Ovary (tissue), 9 donors: ENCODE results near the gene USP36. TPM values are rescaled to one million over a fixed set of nuclear protein-coding genes. Genes with fewer than 3 reads are reported as not detected.

Source experiments
- DNase-seq, 5 donors: peaks; one replicate each; pipeline ENCODE4 v3.0.0-alpha.2; 2019 to 2020
- H3K27ac ChIP-seq, 2 donors: fragments of 200-600 bp; one replicate each; pipeline versions ENCODE4 v1.5.1 to v1.8.0; 2019 to 2022
- H3K27me3 ChIP-seq: fragments of 200-600 bp; one replicate; pipeline ENCODE4 v1.8.0; 2022
- H3K36me3 ChIP-seq: fragments of 200-600 bp; sonication (generic); one replicate; pipeline ENCODE4 v1.5.1; 2019
- H3K4me1 ChIP-seq: one replicate; pipeline ENCODE4 v1.8.1; 2013; ENCODE audit warnings: mild to moderate bottlenecking, moderate library complexity; ENCODE audit not compliant: insufficient read depth
- H3K4me3 ChIP-seq: fragments of 200-600 bp; sonication (generic); one replicate; pipeline ENCODE4 v1.5.1; 2017
- H3K9me3 ChIP-seq, 2 donors: fragments of 200-600 bp in 1 of 2; sonication (generic) in 1 of 2; one replicate each; pipeline versions ENCODE4 v1.5.1 to v1.8.1; 2013 to 2019; ENCODE audit warnings: mild to moderate bottlenecking in 1 of 2, moderate library complexity in 1 of 2
- CTCF ChIP-seq, 3 donors: fragments of 450-650 bp in 2 of 3; fragments of 200-600 bp in 1 of 3; IDR thresholded peaks; one replicate each; pipeline versions ENCODE4 v1.5.1 to v1.8.0; 2016 to 2022; ENCODE audit warnings: antibody characterized with exemption in 3 of 3, mild to moderate bottlenecking in 1 of 3
- EP300 ChIP-seq: sonication (generic); formaldehyde crosslinking; IDR thresholded peaks from one replicate; pipeline ENCODE4 v1.6.1; 2017; ENCODE audit warnings: antibody characterized with exemption
- POLR2A ChIP-seq: fragments of 450-650 bp; IDR thresholded peaks from one replicate; pipeline ENCODE4 v1.6.1; 2017; ENCODE audit warnings: antibody characterized with exemption, mild to moderate bottlenecking, moderate library complexity
- WGBS, 3 donors: extraction: QIAGEN DNeasy Blood & Tissue Kit in 1 of 3; methylation state at CpG; one replicate each; pipeline versions ENCODE4 v1.1.5 to v1.1.7; 2013 to 2017; 5-methylcytosine and 5-hydroxymethylcytosine counted together
- intact Hi-C, 4 donors: fragments of 100-400 bp; cut with DNase I; formaldehyde crosslinking; loops; one replicate each; pipeline versions ENCODE4 v1.11.0 to v1.15.1; 2022 to 2023
- polyA plus RNA-seq, 2 donors: library from polyadenylated mRNA; stranded (reverse); fragments of 200-250 nt in 1 of 2; fragments of 350-450 nt in 1 of 2; fragmentation: Illumina TruSeq in 1 of 2; extraction: RNeasy Lipid Tissue Mini Kit (QIAGEN cat#74804) in 1 of 2; gene quantifications; one replicate each; pipeline ENCODE4 v1.2.3, GENCODE V29; 2013 to 2014
- total RNA-seq, 7 donors: library from RNA; depleted of rRNA in 2 of 7; stranded (reverse); fragments of >200 nt in 2 of 7; fragmentation: NEBNext Ultra II Directional in 3 of 7; extraction: Animal tissue kit (Norgen Biotek cat#: 25700) in 3 of 7; gene quantifications; one replicate each; pipeline versions ENCODE4 v1.1.0 to v1.2.4, GENCODE V29; 2016 to 2023
- donor health status: DM: no; HTN: no; CAD: no; lungs with moderate emphysema.
- donor health status: DM: no; HTN: no; CAD: no.
- donor health status: Bipolar disorder and iron deficiency.
- donor health status: DM: yes; HTN: yes; CAD: no.
- donor health status: DM: no; HTN: no; CAD: no.
- donor health status: DM: yes; HTN: yes; CAD: no.

Gene USP36
- total and polyA plus RNA-seq, 9 donors = 38.7 to 127 (median 67.4) TPM

GRCh38 chr17:78836420-78837021 lies 4.1 kb downstream of the USP36 start:
- intact Hi-C loops = no loop called here
- Histone ChIP-seq H3K4me3 (no peak overlapping the region), H3K4me1 (peaks cover 6% of the 10 kb centered on the region), H3K27me3 (no peaks in the 10 kb centered on the region), H3K9me3 (no peaks in the 10 kb centered on the region), H3K27ac (no peak overlapping the region), H3K36me3 (no peaks in the 10 kb centered on the region)
- 67 to 72% (median 72%) methylated on average over 5 of the region's 5 CpGs for WGBS, 3 donors
- no peak for TF ChIP-seq EP300
- TF ChIP-seq POLR2A = no peak
- TF ChIP-seq CTCF (IDR thresholded peaks at IDR 0.05) = no peak
- DNase-seq = peak in 1 of 5 donors; percentile 13

- no peak overlapping the region for H3K27ac ChIP-seq
- H3K36me3 ChIP-seq = no peaks in the 10 kb centered on the region
- no peaks in the 10 kb centered on the region for H3K9me3 ChIP-seq
- no peaks in the 10 kb centered on the region for H3K27me3 ChIP-seq
- no peak overlapping the region for H3K4me3 ChIP-seq
- intact Hi-C loops = no loop called here
- DNase-seq = no peak
- WGBS, 3 donors = 85 to 91% (median 90%) methylated on average over 8 of the region's 8 CpGs
- TF ChIP-seq EP300 (no peak), CTCF (IDR thresholded peaks at IDR 0.05) (no peak), POLR2A (no peak)
- peaks cover 6% of the 10 kb centered on the region for H3K4me1 ChIP-seq
Measured at GRCh38 chr17:78834571-78834970, 6.0 kb downstream of the USP36 start.

- H3K4me3 ChIP-seq = no peak overlapping the region
- H3K9me3 ChIP-seq = no peaks in the 10 kb centered on the region
- H3K27me3 ChIP-seq = no peaks in the 10 kb centered on the region
- H3K36me3 ChIP-seq = no peaks in the 10 kb centered on the region
- TF ChIP-seq CTCF (IDR thresholded peaks at IDR 0.05) (no peak), EP300 (no peak), POLR2A (no peak)
- DNase-seq = no peak
- 90 to 95% (median 93%) methylated on average over 2 of the region's 2 CpGs for WGBS, 3 donors
- H3K27ac ChIP-seq = no peak overlapping the region
- no peaks in the 10 kb centered on the region for H3K4me1 ChIP-seq
- intact Hi-C loops = no loop called here
Measured at GRCh38 chr17:78832541-78832810, 8.1 kb downstream of the USP36 start.

- intact Hi-C loops = no loop called here
- no peaks in the 10 kb centered on the region for H3K27me3 ChIP-seq
- no peaks in the 10 kb centered on the region for H3K9me3 ChIP-seq
- H3K4me3 ChIP-seq = no peak overlapping the region
- no peaks in the 10 kb centered on the region for H3K4me1 ChIP-seq
- WGBS, 3 donors = 84 to 86% (median 85%) methylated on average over 15 of the region's 15 CpGs
- no peaks in the 10 kb centered on the region for H3K36me3 ChIP-seq
- TF ChIP-seq EP300 = no peak
- TF ChIP-seq POLR2A = no peak
- no peak for TF ChIP-seq CTCF (IDR thresholded peaks at IDR 0.05)
- H3K27ac ChIP-seq = no peak overlapping the region
- peak in 1 of 5 donors; percentile 5 for DNase-seq
Measured at GRCh38 chr17:78831688-78832540, 8.7 kb downstream of the USP36 start.
